ENCODE data around the gene KIF13A. TPM values are rescaled to one million over a fixed set of nuclear protein-coding genes. Genes with fewer than 3 reads are reported as not detected.

Gene KIF13A
- total and polyA plus RNA-seq, 10 of the 15 experiments (the other 5 are each of a cell fraction or from before 2014, with no cell fraction given), result 0.02 to 0.26 (median 0.13) TPM; not detected in 2

DNA sequence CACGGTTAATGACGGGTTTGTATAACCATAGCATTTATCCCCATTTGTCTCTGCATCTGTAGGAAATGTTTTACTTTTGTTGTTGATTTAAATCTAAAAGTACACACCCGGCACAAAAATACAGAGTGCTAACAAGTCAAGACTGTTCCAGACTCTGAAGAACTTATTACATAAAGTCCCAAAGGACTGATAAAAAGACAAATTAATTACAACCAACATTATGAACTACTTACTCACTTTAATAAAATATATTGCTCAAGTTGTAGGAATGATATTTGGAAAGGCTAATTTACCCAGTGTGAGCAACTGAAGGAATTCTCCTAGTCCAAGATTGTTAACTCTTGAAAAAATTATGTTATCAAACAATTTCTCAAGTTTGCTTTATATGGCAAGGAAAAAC is 115.6 kb downstream of the KIF13A start:
- Histone ChIP-seq H3K4me2 (ENCODE audit: control insufficient read depth, insufficient read depth) (no peak overlapping the region), H4K20me1 (ENCODE audit: control insufficient read depth, insufficient read depth) (no peaks in the 10 kb centered on the region), H2AFZ (ENCODE audit: control insufficient read depth, low read depth, low read length) (no peak overlapping the region), H3K9ac (ENCODE audit: control insufficient read depth, insufficient read depth, low read length) (no peak overlapping the region), H3K4me1 (ENCODE audit: control insufficient read depth, insufficient read depth, low read length) (no peaks in the 10 kb centered on the region), H3K9me3 (replicated peaks; ENCODE audit: control insufficient read depth, insufficient read depth, low read length) (no peaks in the 10 kb centered on the region), H3K36me3 (ENCODE audit: control insufficient read depth in 2 of 2, insufficient read depth in 2 of 2, low read length in 1 of 2) (no peaks in the 10 kb centered on the region), H3K4me3 (no peak overlapping the region), H3K79me2 (ENCODE audit: control insufficient read depth, insufficient read depth, low read length) (no peaks in the 10 kb centered on the region), H3K27me3 (replicated peaks in 1 of 2; ENCODE audit: control insufficient read depth in 2 of 2, insufficient read depth in 2 of 2, low read length in 1 of 2) (no peaks in the 10 kb centered on the region), H3K27ac (ENCODE audit: control insufficient read depth, insufficient read depth) (no peak overlapping the region)
- FAIRE-seq (no peak), DNase-seq (ENCODE audit: low read depth, low spot score) (no peak), ATAC-seq (no peak)
- SMC1A ChIA-PET (ENCODE audit: uncharacterized antibody, unreplicated experiment), result no interaction called here
- POLR2A ChIA-PET, result no interaction called here
- CTCF ChIA-PET, result no interaction called here
- TF ChIP-seq SPI1 (IDR thresholded peaks at IDR 0.05; ENCODE audit: borderline replicate concordance, insufficient read depth, low read depth, low read length), result no peak
- TF ChIP-seq MXI1 (IDR thresholded peaks at IDR 0.05; ENCODE audit: low read depth, low read length), result no peak
- no peak for TF ChIP-seq MEF2A (IDR thresholded peaks at IDR 0.05; ENCODE audit: insufficient read depth, low read depth, low read length)
- TF ChIP-seq, protein P1, sequence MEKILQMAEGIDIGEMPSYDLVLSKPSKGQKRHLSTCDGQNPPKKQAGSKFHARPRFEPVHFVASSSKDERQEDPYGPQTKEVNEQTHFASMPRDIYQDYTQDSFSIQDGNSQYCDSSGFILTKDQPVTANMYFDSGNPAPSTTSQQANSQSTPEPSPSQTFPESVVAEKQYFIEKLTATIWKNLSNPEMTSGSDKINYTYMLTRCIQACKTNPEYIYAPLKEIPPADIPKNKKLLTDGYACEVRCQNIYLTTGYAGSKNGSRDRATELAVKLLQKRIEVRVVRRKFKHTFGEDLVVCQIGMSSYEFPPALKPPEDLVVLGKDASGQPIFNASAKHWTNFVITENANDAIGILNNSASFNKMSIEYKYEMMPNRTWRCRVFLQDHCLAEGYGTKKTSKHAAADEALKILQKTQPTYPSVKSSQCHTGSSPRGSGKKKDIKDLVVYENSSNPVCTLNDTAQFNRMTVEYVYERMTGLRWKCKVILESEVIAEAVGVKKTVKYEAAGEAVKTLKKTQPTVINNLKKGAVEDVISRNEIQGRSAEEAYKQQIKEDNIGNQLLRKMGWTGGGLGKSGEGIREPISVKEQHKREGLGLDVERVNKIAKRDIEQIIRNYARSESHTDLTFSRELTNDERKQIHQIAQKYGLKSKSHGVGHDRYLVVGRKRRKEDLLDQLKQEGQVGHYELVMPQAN (conservative IDR thresholded peaks at IDR 0.05), result no peak
- TF ChIP-seq, protein P2, sequence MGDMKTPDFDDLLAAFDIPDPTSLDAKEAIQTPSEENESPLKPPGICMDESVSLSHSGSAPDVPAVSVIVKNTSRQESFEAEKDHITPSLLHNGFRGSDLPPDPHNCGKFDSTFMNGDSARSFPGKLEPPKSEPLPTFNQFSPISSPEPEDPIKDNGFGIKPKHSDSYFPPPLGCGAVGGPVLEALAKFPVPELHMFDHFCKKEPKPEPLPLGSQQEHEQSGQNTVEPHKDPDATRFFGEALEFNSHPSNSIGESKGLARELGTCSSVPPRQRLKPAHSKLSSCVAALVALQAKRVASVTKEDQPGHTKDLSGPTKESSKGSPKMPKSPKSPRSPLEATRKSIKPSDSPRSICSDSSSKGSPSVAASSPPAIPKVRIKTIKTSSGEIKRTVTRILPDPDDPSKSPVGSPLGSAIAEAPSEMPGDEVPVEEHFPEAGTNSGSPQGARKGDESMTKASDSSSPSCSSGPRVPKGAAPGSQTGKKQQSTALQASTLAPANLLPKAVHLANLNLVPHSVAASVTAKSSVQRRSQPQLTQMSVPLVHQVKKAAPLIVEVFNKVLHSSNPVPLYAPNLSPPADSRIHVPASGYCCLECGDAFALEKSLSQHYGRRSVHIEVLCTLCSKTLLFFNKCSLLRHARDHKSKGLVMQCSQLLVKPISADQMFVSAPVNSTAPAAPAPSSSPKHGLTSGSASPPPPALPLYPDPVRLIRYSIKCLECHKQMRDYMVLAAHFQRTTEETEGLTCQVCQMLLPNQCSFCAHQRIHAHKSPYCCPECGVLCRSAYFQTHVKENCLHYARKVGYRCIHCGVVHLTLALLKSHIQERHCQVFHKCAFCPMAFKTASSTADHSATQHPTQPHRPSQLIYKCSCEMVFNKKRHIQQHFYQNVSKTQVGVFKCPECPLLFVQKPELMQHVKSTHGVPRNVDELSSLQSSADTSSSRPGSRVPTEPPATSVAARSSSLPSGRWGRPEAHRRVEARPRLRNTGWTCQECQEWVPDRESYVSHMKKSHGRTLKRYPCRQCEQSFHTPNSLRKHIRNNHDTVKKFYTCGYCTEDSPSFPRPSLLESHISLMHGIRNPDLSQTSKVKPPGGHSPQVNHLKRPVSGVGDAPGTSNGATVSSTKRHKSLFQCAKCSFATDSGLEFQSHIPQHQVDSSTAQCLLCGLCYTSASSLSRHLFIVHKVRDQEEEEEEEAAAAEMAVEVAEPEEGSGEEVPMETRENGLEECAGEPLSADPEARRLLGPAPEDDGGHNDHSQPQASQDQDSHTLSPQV (IDR thresholded peaks at IDR 0.05), result no peak
- TF ChIP-seq KLF5 (IDR thresholded peaks at IDR 0.05; ENCODE audit: partially characterized antibody), result no peak
- TF ChIP-seq ZNF24 (IDR thresholded peaks at IDR 0.05), result no peak
- TF ChIP-seq, protein P3, sequence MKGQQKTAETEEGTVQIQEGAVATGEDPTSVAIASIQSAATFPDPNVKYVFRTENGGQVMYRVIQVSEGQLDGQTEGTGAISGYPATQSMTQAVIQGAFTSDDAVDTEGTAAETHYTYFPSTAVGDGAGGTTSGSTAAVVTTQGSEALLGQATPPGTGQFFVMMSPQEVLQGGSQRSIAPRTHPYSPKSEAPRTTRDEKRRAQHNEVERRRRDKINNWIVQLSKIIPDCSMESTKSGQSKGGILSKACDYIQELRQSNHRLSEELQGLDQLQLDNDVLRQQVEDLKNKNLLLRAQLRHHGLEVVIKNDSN (IDR thresholded peaks at IDR 0.05; ENCODE audit: borderline replicate concordance, extremely low read length, insufficient read depth, low read depth, low read length), result no peak
- TF ChIP-seq GATAD2B (conservative IDR thresholded peaks at IDR 0.05; ENCODE audit: low read depth), result no peak
- RAD21 ChIA-PET (ENCODE audit: unreplicated experiment), result no interaction called here
- WGBS (ENCODE audit: insufficient coverage, insufficient replicate concordance, low lambda C conversion rate, missing lambda C conversion rate), result 94% methylated on average over 3 of the region's 3 CpGs
- BruUV-seq (replicated peaks), result no TSS peak
- in situ Hi-C loops (cut with MboI), result no loop called here
- intact Hi-C loops (cut with micrococcal nuclease; ENCODE audit: unreplicated experiment), result no loop called here

All from GM12878 (cell line).